ENCODE measurements around the gene BCKDHB.
A peak's percentile ranks its signal among the peaks of the same experiment; 100 is the strongest.
"Not testable (repeated sequence)": the region's sequence is repeated elsewhere in the genome, so short reads cannot be mapped to it uniquely, and the experiment has no call there.

BCKDHB gene

GRCh38 chr6:80211286-80211685 is 104.8 kb downstream of the BCKDHB start:
- no peak for DNase-seq (ENCODE audit: low read depth)
- no peak overlapping the region for H3K4me3 ChIP-seq (ENCODE audit: control insufficient read depth, low read depth, low read length)
- TF ChIP-seq CTCF (conservative IDR thresholded peaks at IDR 0.05; ENCODE audit: control insufficient read depth, insufficient read depth, low read depth, low read length): no peak

GRCh38 chr6:80211890-80212289 is 105.4 kb downstream of the BCKDHB start:
- not testable (repeated sequence) for H3K4me3 ChIP-seq (ENCODE audit: control insufficient read depth, low read depth, low read length); DNase-seq (ENCODE audit: low read depth)

- no peak overlapping the region for H3K4me3 ChIP-seq (ENCODE audit: control insufficient read depth, low read depth, low read length)
- peak; percentile 70 for DNase-seq (ENCODE audit: low read depth)
- peak; percentile 87 for TF ChIP-seq CTCF (conservative IDR thresholded peaks at IDR 0.05; ENCODE audit: control insufficient read depth, insufficient read depth, low read depth, low read length)
Observed at GRCh38 chr6:80214436-80215022, 108.1 kb downstream of the BCKDHB start.

GRCh38 chr6:80215063-80215462 is 108.6 kb downstream of the BCKDHB start:
- no peak overlapping the region for H3K4me3 ChIP-seq (ENCODE audit: control insufficient read depth, low read depth, low read length)
- no peak for DNase-seq (ENCODE audit: low read depth)
- no peak for TF ChIP-seq CTCF (conservative IDR thresholded peaks at IDR 0.05; ENCODE audit: control insufficient read depth, insufficient read depth, low read depth, low read length)

DNA sequence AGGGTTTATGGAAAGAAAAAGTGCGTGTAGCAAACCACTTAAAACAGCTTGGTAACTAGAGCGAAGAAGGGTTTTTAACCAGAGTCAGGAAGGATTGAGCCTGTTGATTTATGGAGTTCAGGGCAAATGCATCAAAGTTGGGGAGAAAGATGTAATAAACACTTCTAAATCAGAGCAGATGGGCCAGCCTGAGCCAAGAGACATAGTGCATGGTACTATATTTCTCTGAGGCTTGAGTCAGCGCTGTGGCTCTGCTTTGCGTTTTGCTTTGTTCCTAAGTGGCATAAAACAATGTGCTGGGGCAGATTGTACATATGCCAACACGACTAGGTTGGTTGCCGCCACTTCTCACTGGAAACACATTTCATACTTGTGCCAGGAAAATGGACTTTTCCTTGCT is 111.3 kb downstream of the BCKDHB start:
- DNase-seq (ENCODE audit: low read depth): peak; percentile 54
- no peak for TF ChIP-seq CTCF (conservative IDR thresholded peaks at IDR 0.05; ENCODE audit: control insufficient read depth, insufficient read depth, low read depth, low read length)
- no peak overlapping the region for H3K4me3 ChIP-seq (ENCODE audit: control insufficient read depth, low read depth, low read length)

DNA sequence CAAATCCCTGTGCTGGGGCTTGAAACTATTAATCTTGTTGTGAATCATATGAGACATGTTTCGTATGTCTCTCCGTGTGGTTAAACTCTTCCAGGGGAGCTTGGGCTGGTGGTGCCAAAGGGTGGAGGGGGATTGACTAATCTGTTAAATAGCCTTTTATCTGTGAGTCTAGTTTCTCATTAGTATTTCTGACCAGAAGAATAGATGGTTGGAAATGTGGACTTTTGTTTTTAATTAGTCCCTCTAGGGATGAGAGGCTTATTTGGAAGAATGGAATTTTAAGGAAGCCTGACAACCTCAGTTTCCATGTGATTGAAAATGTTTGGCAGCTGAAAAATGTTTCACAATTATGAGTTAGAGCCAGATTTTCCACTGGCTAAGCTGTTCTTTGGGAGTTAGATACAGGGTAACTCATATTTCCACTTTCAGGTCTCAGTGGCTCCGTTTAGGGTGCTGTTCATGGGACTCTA is 117.3 kb downstream of the BCKDHB start:
- no peak overlapping the region for H3K4me3 ChIP-seq (ENCODE audit: control insufficient read depth, low read depth, low read length)
- DNase-seq (ENCODE audit: low read depth): peak; percentile 98
- no peak for TF ChIP-seq CTCF (conservative IDR thresholded peaks at IDR 0.05; ENCODE audit: control insufficient read depth, insufficient read depth, low read depth, low read length)

DNA sequence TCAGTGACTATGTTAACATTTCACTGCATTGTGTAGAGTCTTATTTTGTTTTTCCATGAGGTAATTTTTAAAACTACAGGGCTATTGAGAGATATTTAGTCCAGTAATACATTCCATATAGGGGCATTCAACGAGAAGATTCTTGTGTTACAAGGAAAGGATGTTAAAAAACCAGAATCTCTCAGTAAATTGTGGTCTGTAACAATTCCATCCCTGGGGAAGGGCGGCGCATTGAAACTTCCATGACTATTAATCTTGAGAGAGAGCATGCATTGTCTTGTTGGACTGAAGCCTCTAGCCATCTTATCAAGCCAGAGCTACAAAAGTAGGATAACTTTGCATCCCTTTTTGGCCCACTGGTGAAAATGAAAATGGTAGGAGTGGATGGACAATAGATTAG is 119.7 kb downstream of the BCKDHB start:
- TF ChIP-seq CTCF (conservative IDR thresholded peaks at IDR 0.05; ENCODE audit: control insufficient read depth, insufficient read depth, low read depth, low read length): no peak
- no peak overlapping the region for H3K4me3 ChIP-seq (ENCODE audit: control insufficient read depth, low read depth, low read length)
- DNase-seq (ENCODE audit: low read depth): no peak
